ENCODE measurements around the gene TAGAP. TPM values are rescaled to one million over a fixed set of nuclear protein-coding genes. Genes with fewer than 3 reads are reported as not detected.

Gene TAGAP
- total and polyA plus RNA-seq, 2 of the 8 experiments (the other 6 are each of a cell fraction or from before 2014, with no cell fraction given) = not detected

DNA sequence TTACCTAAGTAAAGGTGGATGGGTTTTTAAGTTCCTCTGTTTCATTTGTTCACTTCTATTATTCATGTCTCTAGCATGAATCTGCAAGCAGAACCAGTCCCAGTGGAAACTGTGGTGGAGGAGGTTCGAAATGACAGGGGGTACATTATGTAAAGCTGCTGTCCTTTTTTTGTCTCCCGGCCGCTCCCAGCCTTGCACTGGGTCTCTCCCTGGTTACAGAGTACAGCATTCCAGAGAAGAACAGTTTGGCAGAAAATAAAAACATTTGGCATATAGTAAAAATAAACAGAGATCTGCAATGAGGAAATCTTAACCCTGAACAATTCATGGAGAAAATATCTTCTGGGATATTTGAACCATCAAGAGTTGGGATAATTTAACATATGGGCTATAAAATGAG is 34.6 kb upstream of the TAGAP start (continued):
- TF ChIP-seq, protein P1, sequence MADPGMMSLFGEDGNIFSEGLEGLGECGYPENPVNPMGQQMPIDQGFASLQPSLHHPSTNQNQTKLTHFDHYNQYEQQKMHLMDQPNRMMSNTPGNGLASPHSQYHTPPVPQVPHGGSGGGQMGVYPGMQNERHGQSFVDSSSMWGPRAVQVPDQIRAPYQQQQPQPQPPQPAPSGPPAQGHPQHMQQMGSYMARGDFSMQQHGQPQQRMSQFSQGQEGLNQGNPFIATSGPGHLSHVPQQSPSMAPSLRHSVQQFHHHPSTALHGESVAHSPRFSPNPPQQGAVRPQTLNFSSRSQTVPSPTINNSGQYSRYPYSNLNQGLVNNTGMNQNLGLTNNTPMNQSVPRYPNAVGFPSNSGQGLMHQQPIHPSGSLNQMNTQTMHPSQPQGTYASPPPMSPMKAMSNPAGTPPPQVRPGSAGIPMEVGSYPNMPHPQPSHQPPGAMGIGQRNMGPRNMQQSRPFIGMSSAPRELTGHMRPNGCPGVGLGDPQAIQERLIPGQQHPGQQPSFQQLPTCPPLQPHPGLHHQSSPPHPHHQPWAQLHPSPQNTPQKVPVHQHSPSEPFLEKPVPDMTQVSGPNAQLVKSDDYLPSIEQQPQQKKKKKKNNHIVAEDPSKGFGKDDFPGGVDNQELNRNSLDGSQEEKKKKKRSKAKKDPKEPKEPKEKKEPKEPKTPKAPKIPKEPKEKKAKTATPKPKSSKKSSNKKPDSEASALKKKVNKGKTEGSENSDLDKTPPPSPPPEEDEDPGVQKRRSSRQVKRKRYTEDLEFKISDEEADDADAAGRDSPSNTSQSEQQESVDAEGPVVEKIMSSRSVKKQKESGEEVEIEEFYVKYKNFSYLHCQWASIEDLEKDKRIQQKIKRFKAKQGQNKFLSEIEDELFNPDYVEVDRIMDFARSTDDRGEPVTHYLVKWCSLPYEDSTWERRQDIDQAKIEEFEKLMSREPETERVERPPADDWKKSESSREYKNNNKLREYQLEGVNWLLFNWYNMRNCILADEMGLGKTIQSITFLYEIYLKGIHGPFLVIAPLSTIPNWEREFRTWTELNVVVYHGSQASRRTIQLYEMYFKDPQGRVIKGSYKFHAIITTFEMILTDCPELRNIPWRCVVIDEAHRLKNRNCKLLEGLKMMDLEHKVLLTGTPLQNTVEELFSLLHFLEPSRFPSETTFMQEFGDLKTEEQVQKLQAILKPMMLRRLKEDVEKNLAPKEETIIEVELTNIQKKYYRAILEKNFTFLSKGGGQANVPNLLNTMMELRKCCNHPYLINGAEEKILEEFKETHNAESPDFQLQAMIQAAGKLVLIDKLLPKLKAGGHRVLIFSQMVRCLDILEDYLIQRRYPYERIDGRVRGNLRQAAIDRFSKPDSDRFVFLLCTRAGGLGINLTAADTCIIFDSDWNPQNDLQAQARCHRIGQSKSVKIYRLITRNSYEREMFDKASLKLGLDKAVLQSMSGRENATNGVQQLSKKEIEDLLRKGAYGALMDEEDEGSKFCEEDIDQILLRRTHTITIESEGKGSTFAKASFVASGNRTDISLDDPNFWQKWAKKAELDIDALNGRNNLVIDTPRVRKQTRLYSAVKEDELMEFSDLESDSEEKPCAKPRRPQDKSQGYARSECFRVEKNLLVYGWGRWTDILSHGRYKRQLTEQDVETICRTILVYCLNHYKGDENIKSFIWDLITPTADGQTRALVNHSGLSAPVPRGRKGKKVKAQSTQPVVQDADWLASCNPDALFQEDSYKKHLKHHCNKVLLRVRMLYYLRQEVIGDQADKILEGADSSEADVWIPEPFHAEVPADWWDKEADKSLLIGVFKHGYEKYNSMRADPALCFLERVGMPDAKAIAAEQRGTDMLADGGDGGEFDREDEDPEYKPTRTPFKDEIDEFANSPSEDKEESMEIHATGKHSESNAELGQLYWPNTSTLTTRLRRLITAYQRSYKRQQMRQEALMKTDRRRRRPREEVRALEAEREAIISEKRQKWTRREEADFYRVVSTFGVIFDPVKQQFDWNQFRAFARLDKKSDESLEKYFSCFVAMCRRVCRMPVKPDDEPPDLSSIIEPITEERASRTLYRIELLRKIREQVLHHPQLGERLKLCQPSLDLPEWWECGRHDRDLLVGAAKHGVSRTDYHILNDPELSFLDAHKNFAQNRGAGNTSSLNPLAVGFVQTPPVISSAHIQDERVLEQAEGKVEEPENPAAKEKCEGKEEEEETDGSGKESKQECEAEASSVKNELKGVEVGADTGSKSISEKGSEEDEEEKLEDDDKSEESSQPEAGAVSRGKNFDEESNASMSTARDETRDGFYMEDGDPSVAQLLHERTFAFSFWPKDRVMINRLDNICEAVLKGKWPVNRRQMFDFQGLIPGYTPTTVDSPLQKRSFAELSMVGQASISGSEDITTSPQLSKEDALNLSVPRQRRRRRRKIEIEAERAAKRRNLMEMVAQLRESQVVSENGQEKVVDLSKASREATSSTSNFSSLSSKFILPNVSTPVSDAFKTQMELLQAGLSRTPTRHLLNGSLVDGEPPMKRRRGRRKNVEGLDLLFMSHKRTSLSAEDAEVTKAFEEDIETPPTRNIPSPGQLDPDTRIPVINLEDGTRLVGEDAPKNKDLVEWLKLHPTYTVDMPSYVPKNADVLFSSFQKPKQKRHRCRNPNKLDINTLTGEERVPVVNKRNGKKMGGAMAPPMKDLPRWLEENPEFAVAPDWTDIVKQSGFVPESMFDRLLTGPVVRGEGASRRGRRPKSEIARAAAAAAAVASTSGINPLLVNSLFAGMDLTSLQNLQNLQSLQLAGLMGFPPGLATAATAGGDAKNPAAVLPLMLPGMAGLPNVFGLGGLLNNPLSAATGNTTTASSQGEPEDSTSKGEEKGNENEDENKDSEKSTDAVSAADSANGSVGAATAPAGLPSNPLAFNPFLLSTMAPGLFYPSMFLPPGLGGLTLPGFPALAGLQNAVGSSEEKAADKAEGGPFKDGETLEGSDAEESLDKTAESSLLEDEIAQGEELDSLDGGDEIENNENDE (IDR thresholded peaks at IDR 0.05; ENCODE audit: insufficient replicate concordance, low read length) = no peak
